GM12801 (cell line): ENCODE measurements around the gene KCNIP4.

Experiments used
- TF ChIP-seq, protein P1 (sequence below): IDR thresholded peaks from one replicate; pipeline ENCODE4 v1.5.1; 2011; ENCODE audit warnings: control low read depth; ENCODE audit not compliant: insufficient read length; ENCODE audit errors: extremely low read depth

The KCNIP4 gene

DNA sequence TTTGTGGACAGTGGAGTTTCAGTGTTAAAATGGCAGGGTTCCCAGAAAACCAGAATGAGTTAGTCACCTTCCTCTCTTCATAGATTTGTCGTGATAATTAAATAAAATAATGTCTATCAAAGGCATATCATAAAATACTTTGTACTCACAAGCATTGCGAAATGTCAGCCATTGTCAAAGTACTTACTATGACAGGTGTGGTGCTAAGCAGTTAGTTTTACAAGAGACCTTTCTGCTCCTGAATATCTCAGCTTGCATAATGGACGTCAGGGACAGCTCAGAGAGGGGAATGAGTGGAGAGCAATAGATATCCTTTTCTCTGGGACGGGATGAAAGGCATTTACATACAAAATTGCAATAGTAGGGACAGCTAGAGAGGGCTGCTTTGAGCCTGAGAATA lies 560.9 kb downstream of the KCNIP4 start:
- TF ChIP-seq, protein P1, sequence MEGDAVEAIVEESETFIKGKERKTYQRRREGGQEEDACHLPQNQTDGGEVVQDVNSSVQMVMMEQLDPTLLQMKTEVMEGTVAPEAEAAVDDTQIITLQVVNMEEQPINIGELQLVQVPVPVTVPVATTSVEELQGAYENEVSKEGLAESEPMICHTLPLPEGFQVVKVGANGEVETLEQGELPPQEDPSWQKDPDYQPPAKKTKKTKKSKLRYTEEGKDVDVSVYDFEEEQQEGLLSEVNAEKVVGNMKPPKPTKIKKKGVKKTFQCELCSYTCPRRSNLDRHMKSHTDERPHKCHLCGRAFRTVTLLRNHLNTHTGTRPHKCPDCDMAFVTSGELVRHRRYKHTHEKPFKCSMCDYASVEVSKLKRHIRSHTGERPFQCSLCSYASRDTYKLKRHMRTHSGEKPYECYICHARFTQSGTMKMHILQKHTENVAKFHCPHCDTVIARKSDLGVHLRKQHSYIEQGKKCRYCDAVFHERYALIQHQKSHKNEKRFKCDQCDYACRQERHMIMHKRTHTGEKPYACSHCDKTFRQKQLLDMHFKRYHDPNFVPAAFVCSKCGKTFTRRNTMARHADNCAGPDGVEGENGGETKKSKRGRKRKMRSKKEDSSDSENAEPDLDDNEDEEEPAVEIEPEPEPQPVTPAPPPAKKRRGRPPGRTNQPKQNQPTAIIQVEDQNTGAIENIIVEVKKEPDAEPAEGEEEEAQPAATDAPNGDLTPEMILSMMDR: no peak

DNA sequence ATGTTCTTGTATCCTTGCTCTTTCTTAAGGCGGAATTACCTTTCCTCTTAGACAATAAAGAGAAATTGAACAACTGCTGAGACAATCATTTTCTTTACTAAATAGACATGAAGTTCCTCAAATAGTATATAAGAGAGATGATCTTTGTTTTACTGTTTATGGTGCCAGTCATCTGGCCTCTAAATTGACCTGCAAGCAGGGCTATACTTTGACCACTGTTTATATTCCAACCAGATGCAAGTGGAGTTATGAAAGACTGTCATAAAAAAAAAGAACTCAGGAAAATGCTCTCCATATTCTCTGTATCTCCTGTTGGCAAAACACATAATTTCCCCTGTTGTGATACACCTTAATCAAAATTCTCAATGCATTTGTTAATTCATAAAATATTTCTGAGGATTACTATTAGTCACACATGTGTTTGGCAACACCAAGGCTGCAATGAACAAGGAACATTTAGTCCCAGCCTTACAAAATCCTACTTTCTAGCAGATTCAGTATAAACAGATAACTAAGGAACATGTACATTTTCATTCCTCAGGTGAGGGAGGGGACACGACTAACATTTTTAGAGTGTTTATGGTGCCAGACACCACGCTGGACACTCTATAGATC lies 562.3 kb downstream of the KCNIP4 start:
- TF ChIP-seq, protein P1: no peak

DNA sequence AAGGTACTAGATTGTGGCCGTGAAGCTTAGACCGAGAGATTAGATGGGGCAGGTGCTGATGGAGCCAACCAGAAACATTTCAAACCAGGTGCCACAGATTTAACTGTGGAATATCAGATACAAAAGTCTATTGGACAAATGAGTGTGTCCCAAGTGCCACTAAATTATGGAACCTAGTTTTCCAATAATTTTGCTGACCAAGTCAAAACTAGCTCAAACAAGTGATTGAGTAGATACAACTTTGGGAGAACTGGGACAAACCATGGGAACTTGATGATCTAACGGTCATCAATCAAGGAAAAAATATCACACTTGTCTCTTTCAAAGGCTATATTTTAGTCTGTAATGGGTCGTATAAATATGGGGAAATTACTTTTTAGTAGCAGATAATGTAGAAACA lies 562.9 kb downstream of the KCNIP4 start:
- TF ChIP-seq, protein P1: no peak

DNA sequence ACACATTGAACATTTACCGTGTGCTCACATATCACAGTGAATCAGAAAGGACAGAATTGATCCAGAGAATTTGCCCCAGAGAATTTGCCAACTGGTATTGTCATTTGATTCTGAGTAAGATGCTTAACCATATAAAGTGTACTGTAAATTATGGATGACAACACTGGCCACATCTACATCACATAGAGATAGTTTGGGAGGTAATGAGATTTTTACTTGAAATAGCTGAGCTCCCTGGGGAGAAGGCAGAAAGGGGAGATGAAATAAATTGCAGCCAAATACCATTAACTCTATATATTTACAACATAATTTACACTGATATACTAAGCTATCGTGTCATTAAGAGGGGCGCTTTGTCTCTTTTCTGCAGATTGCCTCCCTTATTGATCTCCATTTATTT lies 564.0 kb downstream of the KCNIP4 start:
- TF ChIP-seq, protein P1: no peak

DNA sequence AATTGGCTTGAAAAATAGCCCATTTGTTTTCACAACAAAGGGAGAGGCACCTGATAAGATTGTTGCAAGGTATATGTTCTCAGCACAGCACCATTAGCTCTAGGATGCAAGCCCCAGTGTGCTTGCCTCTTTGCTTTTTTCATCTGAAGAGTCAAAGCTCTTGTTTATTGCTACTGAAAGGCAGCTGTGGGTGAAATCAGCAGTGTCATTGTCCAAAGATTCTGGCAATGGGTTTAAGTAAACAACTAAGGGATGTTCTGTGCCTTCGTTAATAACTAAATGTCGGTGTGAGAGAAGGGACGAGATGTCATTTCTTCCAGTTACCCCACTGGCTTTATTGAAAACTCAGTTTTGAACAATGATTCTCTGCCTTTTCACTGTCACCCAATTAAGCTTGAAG lies 567.7 kb downstream of the KCNIP4 start:
- TF ChIP-seq, protein P1: no peak

DNA sequence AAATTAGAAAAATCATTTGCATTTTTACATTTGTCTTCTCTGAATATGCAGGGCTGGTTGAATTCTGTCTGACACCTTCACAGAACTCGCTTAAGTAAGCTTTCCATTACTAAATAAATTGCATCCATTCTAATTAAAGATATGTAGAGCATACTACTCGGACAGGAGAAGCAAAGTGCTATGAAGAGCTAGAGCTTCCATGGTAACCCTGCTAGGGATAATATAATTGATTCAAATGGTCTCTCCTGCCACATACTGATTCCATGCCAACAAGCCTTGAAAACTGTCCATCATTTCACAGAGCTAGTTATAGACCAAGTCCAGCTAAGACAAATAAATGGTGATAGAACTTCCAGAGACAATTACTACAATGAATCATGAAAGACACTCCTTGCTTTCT lies 571.5 kb downstream of the KCNIP4 start:
- TF ChIP-seq, protein P1: no peak

DNA sequence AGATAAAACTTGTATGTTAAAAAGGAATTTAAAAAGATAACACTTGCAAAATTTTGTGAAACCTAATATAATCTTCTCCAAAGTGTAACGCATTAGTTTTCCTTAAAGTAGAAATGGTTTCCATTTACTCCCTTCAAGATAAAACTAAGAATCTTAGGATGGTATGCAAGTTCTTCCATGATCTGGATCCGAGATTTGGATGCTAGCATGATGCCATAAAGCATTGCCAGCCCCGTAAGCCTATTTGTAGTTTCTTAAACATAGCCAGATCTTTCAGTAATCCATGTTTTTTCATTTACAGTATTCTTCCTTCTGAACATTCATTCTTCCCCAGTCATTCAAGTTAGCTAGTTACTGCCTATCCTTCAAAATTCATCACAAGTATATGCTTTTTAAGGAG lies 572.4 kb downstream of the KCNIP4 start:
- TF ChIP-seq, protein P1: no peak
